Mammary epithelial cell (primary cell): ENCODE results near the gene PHPT1.

ENCODE experiments used
- EZH2 ChIP-seq: IDR thresholded peaks from 2 replicates; pipeline ENCODE4 v1.6.1; 2012; ENCODE audit warnings: low read length, inconsistent platforms, borderline replicate concordance
- TF ChIP-seq, protein P1 (sequence below), 2 donors: IDR thresholded peaks in 1 of 2; conservative IDR thresholded peaks in 1 of 2; 2 replicates each; pipeline ENCODE4 v1.5.1; 2011 to 2012; ENCODE audit warnings: inconsistent platforms in 2 of 2, low read length in 2 of 2, mild to moderate bottlenecking in 2 of 2, control low read depth in 1 of 2, low read depth in 1 of 2; ENCODE audit not compliant: insufficient read depth in 1 of 2; ENCODE audit errors: extremely low read depth in 1 of 2

DNA sequence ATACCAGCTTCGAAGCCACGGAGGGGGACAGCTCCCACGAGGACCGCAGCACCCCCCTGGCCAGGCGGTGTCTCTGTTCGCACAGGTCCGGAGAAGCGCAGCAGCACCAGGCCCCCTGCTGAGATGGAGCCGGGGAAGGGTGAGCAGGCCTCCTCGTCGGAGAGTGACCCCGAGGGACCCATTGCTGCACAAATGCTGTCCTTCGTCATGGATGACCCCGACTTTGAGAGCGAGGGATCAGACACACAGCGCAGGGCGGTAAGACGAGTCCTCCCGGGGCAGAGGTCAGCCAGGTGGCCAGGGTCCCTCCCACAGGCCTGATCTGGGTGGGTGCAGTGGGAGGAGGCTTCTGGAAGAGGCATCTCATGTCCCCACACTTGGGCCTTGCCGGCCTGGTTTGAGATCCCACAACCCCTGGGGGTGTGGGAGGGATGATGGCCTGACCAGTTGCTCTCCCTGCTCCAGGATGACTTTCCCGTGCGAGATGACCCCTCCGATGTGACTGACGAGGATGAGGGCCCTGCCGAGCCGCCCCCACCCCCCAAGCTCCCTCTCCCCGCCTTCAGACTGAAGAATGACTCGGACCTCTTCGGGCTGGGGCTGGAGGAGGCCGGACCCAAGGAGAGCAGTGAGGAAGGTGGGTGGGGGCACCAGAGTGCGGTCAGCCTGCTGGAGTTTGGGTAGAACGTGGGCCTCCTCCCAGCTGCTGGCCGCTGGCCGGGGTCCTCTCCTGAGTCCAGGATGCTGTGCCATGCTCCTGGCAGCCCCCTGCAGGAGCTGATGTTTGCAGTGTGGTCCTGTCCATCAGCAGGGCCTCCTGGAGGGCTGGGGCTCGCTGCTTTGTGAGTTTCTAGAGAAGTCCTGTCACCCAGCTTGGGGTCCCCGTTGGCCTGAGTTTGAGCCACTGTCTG lies 9.7 kb upstream of the PHPT1 start:
- TF ChIP-seq, protein P1, sequence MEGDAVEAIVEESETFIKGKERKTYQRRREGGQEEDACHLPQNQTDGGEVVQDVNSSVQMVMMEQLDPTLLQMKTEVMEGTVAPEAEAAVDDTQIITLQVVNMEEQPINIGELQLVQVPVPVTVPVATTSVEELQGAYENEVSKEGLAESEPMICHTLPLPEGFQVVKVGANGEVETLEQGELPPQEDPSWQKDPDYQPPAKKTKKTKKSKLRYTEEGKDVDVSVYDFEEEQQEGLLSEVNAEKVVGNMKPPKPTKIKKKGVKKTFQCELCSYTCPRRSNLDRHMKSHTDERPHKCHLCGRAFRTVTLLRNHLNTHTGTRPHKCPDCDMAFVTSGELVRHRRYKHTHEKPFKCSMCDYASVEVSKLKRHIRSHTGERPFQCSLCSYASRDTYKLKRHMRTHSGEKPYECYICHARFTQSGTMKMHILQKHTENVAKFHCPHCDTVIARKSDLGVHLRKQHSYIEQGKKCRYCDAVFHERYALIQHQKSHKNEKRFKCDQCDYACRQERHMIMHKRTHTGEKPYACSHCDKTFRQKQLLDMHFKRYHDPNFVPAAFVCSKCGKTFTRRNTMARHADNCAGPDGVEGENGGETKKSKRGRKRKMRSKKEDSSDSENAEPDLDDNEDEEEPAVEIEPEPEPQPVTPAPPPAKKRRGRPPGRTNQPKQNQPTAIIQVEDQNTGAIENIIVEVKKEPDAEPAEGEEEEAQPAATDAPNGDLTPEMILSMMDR (conservative IDR thresholded peaks at IDR 0.05 in 1 of 2, IDR thresholded peaks at IDR 0.05 in 1 of 2; ENCODE audit: extremely low read depth in 1 of 2, insufficient read depth in 1 of 2, low read depth in 1 of 2, low read length in 2 of 2): no peak
- no peak for TF ChIP-seq EZH2
